Spinal cord (tissue), 10 donors: ENCODE measurements around the gene MTERF2. TPM values are rescaled to one million over a fixed set of nuclear protein-coding genes. Genes with fewer than 3 reads are reported as not detected.
"Not testable (repeated sequence)": the region's sequence is repeated elsewhere in the genome, so short reads cannot be mapped to it uniquely, and the experiment has no call there.

Source experiments
- DNase-seq, 6 donors: peaks; one replicate each; pipeline versions ENCODE4 v3.0.0 to v3.0.0-alpha.2; 2013 to 2015; ENCODE audit warnings: low spot score in 6 of 6, low read depth in 4 of 6
- H3K27ac ChIP-seq: one replicate; pipeline ENCODE4 v1.5.1; 2013; ENCODE audit warnings: low read depth, low read length, control low read depth
- H3K27me3 ChIP-seq: one replicate; pipeline ENCODE4 v1.6.1; 2013; ENCODE audit warnings: low read length; ENCODE audit not compliant: control insufficient read depth, insufficient read depth
- H3K36me3 ChIP-seq: one replicate; pipeline ENCODE4 v1.6.1; 2013; ENCODE audit warnings: low read length; ENCODE audit not compliant: control insufficient read depth, insufficient read depth
- H3K4me1 ChIP-seq: one replicate; pipeline ENCODE4 v1.6.1; 2013; ENCODE audit warnings: low read length; ENCODE audit not compliant: control insufficient read depth, insufficient read depth
- H3K4me3 ChIP-seq: one replicate; pipeline ENCODE4 v1.5.1; 2013; ENCODE audit warnings: low read depth, low read length, control low read depth
- H3K9me3 ChIP-seq: one replicate; pipeline ENCODE4 v1.6.1; 2013; ENCODE audit warnings: low read length; ENCODE audit not compliant: control insufficient read depth, insufficient read depth
- WGBS: methylation state at CpG from one replicate; pipeline ENCODE4 v1.1.5; 2013; ENCODE audit warnings: missing lambda C conversion rate; ENCODE audit not compliant: insufficient coverage; 5-methylcytosine and 5-hydroxymethylcytosine counted together
- polyA plus RNA-seq, 2 donors: library from polyadenylated mRNA; unstranded; fragments of 120-200 nt; gene quantifications; one replicate each; pipeline ENCODE4 v1.2.1, GENCODE V29; 2013; ENCODE audit not compliant: insufficient read length in 2 of 2
- total RNA-seq, 2 donors: library from RNA; depleted of rRNA in 1 of 2; stranded (reverse); fragments of 120-200 nt in 1 of 2; fragments of >200 nt in 1 of 2; gene quantifications; one replicate each; pipeline versions ENCODE4 v1.2.3 to v1.2.4, GENCODE V29; 2013 to 2014
- donor health status: healthy.

The MTERF2 gene
- total and polyA plus RNA-seq, 4 donors: 27.4 to 41.1 (median 35.4) TPM

DNA sequence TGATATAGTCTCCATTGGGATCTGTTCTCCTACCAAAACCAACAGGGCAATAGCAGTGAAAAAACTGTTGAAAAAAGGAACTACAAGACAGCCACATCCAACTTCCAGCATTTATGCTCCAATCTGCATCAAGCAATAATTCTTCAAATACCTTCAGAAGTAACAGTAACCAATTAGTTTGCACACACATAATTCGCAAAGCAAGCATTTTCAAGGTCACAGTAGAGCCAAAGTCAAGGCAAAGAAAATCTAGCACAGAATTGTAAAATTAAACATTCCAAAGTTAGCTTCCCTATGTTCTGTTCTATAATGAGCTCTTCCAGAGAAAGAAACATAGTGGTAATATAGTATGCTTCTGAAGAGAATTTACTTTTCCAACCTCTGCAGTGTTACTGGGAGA, 11.0 kb upstream of the MTERF2 start:
- Histone ChIP-seq H3K27me3 (no peaks in the 10 kb centered on the region), H3K36me3 (peaks cover 10% of the 10 kb centered on the region), H3K4me3 (no peak overlapping the region), H3K4me1 (no peaks in the 10 kb centered on the region), H3K9me3 (no peaks in the 10 kb centered on the region), H3K27ac (no peak overlapping the region)
- no peak for DNase-seq
- WGBS: no CpG with 5 or more reads among the region's 1 CpG

DNA sequence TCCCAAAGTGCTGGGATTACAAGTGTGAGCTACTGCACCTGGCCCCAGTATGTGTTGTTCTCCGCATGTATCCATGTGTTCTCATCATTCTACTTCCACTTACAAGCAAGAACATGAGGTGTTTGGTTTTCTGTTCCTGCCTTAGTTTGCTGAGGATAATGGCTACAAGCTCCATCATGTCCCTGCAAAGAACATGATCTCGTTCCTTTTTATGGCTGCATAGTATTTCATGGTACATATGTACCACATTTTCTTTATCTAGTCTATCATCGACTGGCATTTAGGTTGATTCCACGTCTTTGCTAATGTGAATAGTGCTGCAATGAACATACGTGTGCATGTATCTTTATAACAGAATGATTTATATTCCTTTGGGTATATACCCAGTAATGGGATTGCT, 9.2 kb upstream of the MTERF2 start:
- not testable (repeated sequence) for H3K4me1 ChIP-seq, H3K27ac ChIP-seq, H3K9me3 ChIP-seq, DNase-seq, H3K4me3 ChIP-seq, H3K27me3 ChIP-seq
- 100% methylated on average over 1 of the region's 5 CpGs for WGBS
- peaks cover 10% of the 10 kb centered on the region for H3K36me3 ChIP-seq

DNA sequence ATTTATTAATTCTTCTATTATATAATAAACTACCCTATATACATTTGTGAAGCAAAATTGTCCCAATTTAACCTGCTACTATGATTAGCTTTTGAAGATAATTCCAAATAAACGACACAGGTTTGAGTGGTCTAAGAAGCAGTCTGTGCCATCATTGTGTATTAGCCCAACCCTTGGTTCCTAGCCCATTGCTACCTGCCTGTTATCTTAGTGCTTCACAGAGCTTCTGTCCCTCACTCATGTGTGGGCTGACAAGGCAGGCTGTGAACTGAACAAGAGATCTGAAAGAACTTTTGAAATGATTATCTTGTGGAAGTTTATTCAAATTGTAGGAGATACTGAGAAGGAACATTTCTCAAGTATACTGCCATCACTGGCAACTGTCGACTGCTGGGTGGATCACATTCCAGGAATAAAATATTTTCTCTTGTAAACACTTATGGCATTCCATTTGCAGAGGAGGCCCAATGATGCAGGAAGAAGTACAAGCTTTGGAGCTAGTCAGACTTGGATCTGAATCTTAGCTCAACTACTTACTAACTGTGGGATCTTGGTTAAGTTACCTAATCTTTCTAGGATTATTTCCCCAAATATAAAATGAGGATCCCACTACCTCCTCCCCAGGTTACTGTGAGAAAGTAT, 7.8 kb upstream of the MTERF2 start:
- H3K36me3 ChIP-seq: peaks cover 7% of the 10 kb centered on the region
- peak in 1 of 6 donors; percentile 50 for DNase-seq
- H3K27me3 ChIP-seq: no peaks in the 10 kb centered on the region
- H3K9me3 ChIP-seq: no peaks in the 10 kb centered on the region
- no peaks in the 10 kb centered on the region for H3K4me1 ChIP-seq
- no peak overlapping the region for H3K4me3 ChIP-seq
- no peak overlapping the region for H3K27ac ChIP-seq
- WGBS: 100% methylated on average over 1 of the region's 2 CpGs

DNA sequence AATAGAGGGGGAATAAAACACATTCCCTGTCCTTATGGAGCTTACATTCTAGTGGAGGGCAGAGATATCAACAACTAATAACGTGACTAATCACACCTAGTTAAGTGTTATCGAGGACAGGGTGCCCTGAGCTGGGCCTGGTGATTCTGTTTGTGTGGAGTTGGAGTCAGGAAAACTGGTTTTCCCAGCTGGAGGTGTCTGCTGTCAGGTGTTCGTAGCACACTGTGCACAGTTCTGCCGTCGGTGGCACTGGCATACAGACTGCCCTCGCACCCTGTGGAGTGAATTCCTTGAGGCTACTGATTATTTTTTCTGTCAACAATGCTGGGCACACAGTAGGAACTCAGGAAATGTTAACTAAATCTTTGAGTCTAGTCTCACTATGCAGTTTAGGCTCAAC, 900 bp upstream of the MTERF2 start:
- no peak for DNase-seq
- 58% methylated on average over 5 of the region's 6 CpGs for WGBS
- Histone ChIP-seq H3K36me3 (peaks cover 13% of the 10 kb centered on the region), H3K27me3 (no peaks in the 10 kb centered on the region), H3K4me3 (no peak overlapping the region), H3K9me3 (no peaks in the 10 kb centered on the region), H3K27ac (no peak overlapping the region), H3K4me1 (peaks cover 6% of the 10 kb centered on the region)

DNA sequence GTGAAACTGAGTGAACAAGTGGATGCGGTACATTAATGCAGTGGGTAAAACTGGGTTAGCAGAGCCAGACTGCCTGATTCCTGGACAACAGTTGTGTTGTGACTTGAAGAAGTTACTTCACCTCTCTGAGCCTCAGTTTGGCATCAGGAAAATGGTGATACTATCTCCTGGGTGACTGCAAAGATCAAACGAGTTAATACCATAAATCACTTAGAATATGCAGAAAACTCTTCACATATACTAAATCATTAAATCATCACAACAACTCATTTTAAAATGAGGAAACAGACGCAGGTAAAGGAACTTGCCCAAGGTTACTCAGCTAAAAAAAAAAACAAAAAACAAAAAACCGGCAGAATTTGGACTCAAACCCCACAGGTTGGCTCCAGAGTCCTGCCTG, 811 bp downstream of the MTERF2 start:
- H3K4me3 ChIP-seq: peak overlapping the region; percentile 95
- WGBS: 45% methylated on average over 3 of the region's 4 CpGs
- DNase-seq: no peak

DNA sequence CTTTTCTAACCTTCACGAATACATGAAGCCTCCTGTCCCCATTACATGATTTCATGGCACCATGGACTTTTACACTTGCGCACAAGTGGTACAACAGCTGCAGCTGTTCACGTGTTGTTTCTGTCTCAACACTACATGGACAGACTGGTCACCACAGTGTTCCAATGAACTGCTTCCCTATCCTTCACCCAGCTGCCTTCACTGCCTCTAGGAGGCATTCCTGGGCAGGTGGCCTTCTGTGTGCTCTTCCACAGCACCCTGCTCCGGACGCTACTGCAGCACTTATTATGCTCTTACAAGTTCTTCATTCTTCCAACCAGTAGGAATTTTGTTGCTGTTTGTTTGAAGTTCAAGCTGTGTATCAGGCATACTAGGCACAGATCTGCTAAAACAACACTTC, 1.5 kb downstream of the MTERF2 start:
- no peaks in the 10 kb centered on the region for H3K9me3 ChIP-seq
- peaks cover 10% of the 10 kb centered on the region for H3K4me1 ChIP-seq

More for the DNA sequence above, 811 bp downstream of the MTERF2 start:
- Histone ChIP-seq H3K9me3 (no peaks in the 10 kb centered on the region), H3K4me1 (peaks cover 6% of the 10 kb centered on the region), H3K36me3 (peaks cover 13% of the 10 kb centered on the region), H3K27me3 (no peaks in the 10 kb centered on the region), H3K27ac (peak overlapping the region; percentile 93)

DNA sequence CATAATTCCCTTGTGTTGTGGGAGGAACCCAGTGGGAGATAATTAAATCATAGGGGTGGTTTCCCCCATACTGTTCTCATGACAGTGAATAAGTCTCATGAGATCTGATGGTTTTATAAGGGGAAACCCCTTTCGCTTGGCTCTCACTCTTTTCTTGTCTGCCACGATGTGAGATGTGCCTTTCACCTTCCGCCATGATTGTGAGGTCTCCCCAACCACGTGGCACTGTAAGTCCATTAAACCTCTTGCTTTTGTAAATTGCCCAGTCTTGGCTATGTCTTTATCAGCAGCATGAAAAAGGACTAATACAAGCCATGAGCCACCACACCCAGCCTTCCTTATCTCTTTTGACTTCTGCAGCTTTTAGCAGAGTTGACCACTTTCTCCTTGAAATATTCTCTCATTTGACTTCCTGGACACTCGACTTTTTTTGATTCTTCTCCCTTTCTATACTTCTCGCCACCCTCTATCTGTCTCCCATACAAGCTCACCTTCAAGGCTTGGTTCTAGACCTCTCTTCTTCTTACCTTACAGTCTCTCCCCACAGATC, 2.3 kb downstream of the MTERF2 start:
- no peak for DNase-seq
- H3K27ac ChIP-seq: no peak overlapping the region
- H3K36me3 ChIP-seq: peaks cover 13% of the 10 kb centered on the region
- WGBS: 100% methylated on average over 6 of the region's 6 CpGs
- H3K4me3 ChIP-seq: no peak overlapping the region
- H3K27me3 ChIP-seq: no peaks in the 10 kb centered on the region
- H3K9me3 ChIP-seq: no peaks in the 10 kb centered on the region
- H3K4me1 ChIP-seq: peaks cover 10% of the 10 kb centered on the region

More for the DNA sequence above, 1.5 kb downstream of the MTERF2 start:
- H3K36me3 ChIP-seq: peaks cover 13% of the 10 kb centered on the region
- H3K27ac ChIP-seq: no peak overlapping the region
- DNase-seq: no peak
- no peak overlapping the region for H3K4me3 ChIP-seq
- no peaks in the 10 kb centered on the region for H3K27me3 ChIP-seq
- 97% methylated on average over 3 of the region's 5 CpGs for WGBS

DNA sequence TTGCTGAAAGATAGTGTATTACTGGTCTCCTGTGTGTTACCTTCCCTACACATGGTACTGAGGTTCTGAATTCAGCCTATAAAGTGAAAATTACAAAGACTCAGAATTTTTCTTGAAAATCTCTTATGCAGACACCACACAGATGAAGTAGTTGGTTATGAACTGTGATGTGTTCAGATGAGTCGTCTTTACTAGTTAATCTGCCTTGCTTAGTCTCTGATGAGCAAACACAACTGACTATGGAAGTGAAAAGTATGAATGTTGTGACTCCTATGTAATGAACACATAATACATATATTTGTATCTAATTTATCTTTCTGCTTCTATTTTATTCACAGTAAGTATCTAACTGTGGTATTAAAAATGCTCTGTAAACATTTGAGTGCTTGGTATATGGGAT, 4.7 kb downstream of the MTERF2 start:
- Histone ChIP-seq H3K27ac (no peak overlapping the region), H3K4me3 (no peak overlapping the region), H3K9me3 (no peaks in the 10 kb centered on the region), H3K27me3 (no peaks in the 10 kb centered on the region), H3K36me3 (peaks cover 13% of the 10 kb centered on the region), H3K4me1 (peaks cover 10% of the 10 kb centered on the region)
- no CpG with 5 or more reads among the region's 1 CpG for WGBS
- no peak for DNase-seq

DNA sequence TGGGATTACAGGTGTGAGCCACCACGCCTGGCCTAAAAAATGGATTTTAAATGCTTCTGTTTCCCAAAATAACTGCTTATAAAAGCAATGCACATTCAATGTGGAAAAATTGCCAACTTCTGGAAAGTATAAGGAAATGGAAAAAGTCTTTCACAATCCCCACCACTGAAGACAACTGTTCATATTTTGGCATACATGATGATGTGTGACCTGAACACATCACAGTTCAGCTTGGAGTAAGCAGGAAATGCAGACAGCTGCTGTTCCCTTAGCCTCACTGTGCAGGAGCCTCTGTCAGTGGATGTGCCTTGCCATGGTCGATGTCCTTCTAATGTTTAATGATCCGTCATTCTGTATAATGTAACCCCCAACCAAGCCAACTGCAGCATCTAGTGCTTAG, 5.2 kb downstream of the MTERF2 start:
- peaks cover 10% of the 10 kb centered on the region for H3K4me1 ChIP-seq
- H3K36me3 ChIP-seq: peaks cover 13% of the 10 kb centered on the region
- no peak overlapping the region for H3K4me3 ChIP-seq
- no peaks in the 10 kb centered on the region for H3K27me3 ChIP-seq
- WGBS: no CpG with 5 or more reads among the region's 3 CpGs
- no peak overlapping the region for H3K27ac ChIP-seq
- no peaks in the 10 kb centered on the region for H3K9me3 ChIP-seq
- DNase-seq: no peak

DNA sequence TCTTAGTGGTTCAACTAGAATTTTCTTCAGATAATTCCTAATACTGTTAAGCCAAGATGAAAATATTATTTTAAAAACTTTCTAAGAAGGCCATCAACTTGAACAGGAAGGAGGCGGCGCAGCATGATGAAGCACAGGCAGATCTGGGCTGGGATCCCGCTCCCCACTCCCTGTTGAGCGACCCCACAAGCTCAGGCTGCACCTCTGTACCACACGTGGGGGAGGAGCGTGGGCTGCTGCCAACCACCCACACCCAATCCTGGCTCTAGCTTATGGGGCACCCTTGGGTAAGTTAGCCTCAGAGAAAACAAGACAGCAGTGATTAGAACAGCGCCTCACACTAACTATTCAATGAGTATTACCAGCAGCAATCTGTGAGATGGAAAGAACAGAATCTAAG, 6.0 kb downstream of the MTERF2 start:
- peak in 1 of 6 donors; percentile 40 for DNase-seq
- 90% methylated on average over 2 of the region's 7 CpGs for WGBS

More for the DNA sequence above, 6.0 kb downstream of the MTERF2 start:
- peaks cover 13% of the 10 kb centered on the region for H3K36me3 ChIP-seq
- H3K4me1 ChIP-seq: peaks cover 10% of the 10 kb centered on the region
- peak overlapping the region; percentile 43 for H3K27ac ChIP-seq
- no peak overlapping the region for H3K4me3 ChIP-seq
- H3K9me3 ChIP-seq: no peaks in the 10 kb centered on the region
- H3K27me3 ChIP-seq: no peaks in the 10 kb centered on the region
